Urothelium cell line (cell line): ENCODE measurements around the gene CACNB2.
"Not testable (repeated sequence)": the region's sequence is repeated elsewhere in the genome, so short reads cannot be mapped to it uniquely, and the experiment has no call there.

Source experiments
- DNase-seq: peaks from one replicate; pipeline ENCODE4 v3.0.0; 2011; ENCODE audit warnings: low spot score, mixed read lengths
- FAIRE-seq: peaks from 2 replicates; lab custom pipeline; 2011; peaks lifted over from hg19 to GRCh38; lab: Jason Lieb, UNC

Gene CACNB2

GRCh38 chr10:18437486-18437885, 297.3 kb downstream of the CACNB2 start:
- DNase-seq (peak; percentile 9), FAIRE-seq (no peak)

DNA sequence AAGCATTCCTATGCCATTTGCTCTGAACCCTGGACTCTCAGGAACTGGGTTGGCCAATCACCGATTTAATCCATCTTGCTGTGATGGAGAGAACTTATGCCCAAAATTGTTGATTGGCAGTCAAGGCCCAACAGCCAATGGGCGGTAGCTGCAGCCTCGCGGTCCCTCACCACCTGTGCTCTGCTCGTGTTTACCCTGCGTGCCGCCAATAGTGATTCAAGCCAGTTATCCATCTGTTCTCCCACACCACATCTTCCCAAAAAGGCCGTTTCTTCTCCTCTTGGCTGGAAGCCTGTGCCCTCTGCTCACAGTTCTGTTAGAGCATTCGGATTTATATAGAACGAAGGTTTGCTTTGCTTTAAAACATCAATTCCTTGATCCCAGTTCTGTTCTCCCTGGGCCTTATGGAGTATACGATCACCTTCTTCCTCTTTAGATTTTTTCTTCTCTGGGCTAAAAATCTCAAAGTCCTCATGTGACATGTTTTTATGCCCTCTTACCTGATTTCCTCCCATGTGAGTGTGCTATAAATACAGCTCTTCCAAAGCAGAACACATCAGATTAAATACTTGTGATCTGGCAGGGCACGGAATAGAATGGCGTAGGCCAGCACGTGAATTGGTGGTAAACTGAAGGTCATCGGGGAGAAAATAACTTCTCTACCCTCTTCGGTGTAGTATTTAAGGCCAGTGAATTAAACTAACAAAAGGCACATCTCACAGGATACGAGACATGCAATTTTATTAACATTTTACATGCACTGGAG, 298.3 kb downstream of the CACNB2 start:
- FAIRE-seq, result no peak

GRCh38 chr10:18439601-18440000, 299.4 kb downstream of the CACNB2 start:
- no peak for FAIRE-seq
- no peak for DNase-seq

More for the DNA sequence above, 298.3 kb downstream of the CACNB2 start:
- no peak for DNase-seq

DNA sequence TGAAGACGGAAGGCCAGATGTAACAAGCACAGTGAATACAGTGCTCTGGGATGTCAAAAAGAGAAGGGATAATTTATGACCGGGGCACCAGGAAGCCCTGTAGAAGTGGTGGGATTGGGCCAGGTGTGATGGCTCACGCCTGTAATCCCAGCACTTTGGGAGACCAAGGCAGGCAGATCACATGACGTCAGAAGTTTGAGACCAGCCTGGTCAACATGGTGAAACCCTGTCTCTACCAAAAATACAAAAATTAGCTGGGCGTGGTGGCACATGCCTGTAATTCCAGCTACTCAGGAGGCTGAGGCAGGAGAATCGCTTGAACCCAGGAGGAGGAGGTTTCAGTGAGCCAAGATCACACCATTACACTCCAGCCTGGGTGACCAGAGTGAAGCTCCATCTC, 305.4 kb downstream of the CACNB2 start:
- not testable (repeated sequence) for FAIRE-seq, DNase-seq

DNA sequence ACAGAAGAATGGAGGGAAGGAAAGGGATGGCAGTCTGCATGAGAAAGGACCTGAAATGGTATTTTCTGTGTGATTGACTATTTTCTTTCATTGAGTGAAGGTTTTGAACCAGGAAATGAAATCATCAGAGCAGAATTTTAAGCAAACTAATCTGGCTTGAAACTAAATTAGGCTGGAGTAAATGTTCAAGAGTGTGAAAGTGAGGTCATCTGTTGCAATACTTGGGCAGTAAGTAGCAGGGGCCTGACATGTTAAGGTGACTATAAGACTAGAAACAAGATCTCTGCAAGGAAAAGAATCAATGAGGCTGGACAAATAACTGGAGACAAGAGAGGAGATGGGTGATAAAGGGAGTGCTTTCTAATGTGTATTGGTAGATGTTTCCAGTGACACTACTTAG, 306.0 kb downstream of the CACNB2 start:
- FAIRE-seq (no peak), DNase-seq (no peak)

- DNase-seq (no peak), FAIRE-seq (no peak)
Measured at GRCh38 chr10:18449611-18450026, 309.4 kb downstream of the CACNB2 start.

- FAIRE-seq (no peak), DNase-seq (no peak)
Measured at GRCh38 chr10:18450298-18450697, 310.1 kb downstream of the CACNB2 start.

- DNase-seq (no peak), FAIRE-seq (no peak)
Measured at GRCh38 chr10:18455086-18455884, 315.1 kb downstream of the CACNB2 start.

GRCh38 chr10:18456984-18457383, 316.8 kb downstream of the CACNB2 start:
- FAIRE-seq, result no peak
- DNase-seq, result no peak

GRCh38 chr10:18460032-18460431, 319.8 kb downstream of the CACNB2 start:
- DNase-seq (no peak), FAIRE-seq (no peak)

DNA sequence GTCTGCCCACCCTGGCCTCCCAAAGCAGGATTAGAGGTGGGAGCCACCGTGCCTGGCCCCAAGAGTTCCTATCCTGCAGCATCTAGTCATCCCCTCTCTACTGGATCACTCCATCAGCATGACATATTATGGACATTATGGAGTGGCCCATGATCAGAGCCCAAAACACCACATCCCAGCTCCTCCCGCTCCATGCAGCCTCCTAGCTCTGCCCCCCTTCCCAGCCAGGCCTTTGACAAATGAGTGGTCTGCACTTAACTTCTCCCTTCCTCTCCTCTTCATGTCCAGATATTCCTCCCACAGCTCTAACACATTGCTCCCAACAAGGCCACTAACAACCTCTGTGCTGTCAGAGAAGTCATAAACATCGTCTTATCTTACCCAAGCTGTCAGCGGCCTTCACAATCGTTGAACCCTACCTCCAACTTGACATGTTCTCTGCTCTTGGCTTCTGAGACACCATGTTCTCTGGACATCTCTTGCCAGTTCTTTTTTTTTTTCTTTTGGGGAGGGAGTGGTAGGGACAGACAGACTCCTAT, 323.5 kb downstream of the CACNB2 start:
- DNase-seq, result no peak
- no peak for FAIRE-seq

DNA sequence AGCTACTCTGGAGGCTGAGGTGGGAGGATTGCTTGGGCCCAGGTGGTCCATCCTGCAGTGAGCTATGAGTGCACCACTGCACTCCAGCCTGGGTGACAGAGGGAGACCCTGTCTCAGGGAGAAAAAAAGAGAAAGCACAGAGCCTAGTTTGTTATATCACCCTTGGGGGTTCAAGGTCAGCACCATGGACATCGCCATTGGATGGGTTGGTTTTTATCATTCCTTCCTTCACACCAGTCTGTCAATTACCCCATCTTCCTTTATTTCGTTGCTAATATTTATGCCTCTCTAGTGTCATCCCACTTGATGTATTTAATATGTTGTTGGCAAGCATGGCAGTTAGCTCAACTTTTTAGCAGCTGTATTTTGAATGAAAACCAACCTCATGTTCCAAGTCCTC, 328.9 kb downstream of the CACNB2 start:
- FAIRE-seq, result no peak
- no peak for DNase-seq

DNA sequence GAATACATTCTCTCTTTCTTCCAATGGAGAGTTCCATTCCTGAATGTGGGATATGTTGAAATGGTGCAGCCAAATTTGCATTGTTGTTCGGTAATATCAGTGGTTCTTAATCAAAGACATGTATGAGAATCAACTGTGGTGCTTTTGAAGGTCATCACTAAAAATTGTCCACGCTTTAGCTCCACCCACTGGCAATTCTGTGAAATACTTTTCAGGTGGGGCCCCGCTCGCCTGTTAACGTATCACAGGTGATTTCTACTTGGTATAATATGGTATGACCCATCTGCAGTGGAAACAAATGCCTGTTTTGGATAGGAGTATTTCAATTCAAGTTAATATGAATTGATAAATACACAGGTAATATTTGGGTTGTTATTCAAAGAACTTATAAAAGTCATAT, 332.8 kb downstream of the CACNB2 start:
- FAIRE-seq, result no peak

DNA sequence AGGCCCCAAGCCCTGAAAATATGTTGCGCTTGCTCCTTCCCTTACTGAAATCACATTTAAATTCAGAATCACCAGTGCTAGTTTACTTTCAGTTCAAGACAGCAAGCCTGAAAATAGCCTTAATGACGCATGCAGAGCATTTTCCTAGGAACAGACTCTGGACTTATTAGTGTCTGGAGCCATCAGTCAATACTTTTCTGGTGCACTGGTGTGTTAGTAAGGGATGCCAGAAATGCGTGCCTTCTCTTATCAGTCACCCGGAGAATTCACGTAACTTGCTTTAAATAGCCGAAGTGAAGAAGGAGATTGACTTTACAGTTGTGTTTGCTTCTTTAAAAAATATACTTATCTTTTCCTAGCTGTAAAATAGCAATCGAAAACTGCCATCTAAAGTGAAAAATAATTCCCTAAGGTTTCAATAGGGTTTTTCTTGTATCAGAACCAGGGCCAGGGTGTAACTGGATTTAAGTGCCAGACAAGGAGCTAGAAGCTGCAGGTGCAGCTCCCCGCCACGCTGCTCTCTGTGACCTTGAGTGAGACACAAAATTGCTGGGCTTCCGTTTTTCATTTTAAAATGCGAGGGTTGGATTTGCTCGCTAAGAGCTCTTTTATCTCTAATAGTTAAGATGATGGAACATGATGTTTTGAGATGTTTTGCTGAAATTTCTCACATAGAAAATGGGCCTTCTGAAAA, 333.3 kb downstream of the CACNB2 start:
- FAIRE-seq (no peak), DNase-seq (no peak)

More for the DNA sequence above, 332.8 kb downstream of the CACNB2 start:
- no peak for DNase-seq

DNA sequence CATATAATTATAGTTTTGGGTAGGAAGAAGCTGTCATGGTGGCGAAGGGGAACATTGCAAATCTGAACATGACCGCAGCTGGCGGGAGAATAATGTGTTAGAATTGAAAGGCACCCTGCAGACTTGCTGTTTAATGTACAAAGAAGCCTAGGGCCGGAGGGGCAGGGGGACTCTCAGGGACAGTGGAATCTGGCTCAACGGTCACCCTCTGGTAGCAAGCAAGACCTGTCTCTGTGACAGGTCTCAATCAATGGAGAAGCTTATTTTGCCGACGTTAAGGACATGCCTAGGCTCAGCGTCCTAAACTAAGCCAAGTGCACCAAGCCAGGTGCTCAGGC, 333.9 kb downstream of the CACNB2 start:
- DNase-seq (no peak), FAIRE-seq (no peak)

- DNase-seq (no peak), FAIRE-seq (no peak)
Measured at GRCh38 chr10:18476076-18476647, 335.9 kb downstream of the CACNB2 start.

- FAIRE-seq (no peak), DNase-seq (no peak)
Measured at GRCh38 chr10:18478354-18478753, 338.1 kb downstream of the CACNB2 start.

DNA sequence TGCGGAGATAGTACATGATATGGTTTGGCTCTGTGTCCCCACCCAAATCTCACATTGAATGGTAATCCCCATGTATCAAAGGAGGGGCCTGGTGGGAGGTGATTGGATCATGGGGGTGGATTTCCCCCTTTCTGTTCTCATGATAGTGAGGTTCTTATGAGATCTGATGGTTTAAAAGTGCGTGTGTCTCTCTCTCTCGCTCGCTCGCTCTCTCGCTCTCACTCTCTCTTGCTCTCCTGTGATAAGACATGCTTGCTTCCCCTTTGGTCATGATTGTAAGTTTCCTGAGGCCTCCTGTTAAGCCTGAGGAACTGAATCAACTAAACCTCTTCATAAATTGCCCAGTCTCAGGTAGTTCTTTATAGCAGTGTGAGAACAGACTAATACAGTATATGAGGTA, 339.3 kb downstream of the CACNB2 start:
- no peak for DNase-seq
- no peak for FAIRE-seq

GRCh38 chr10:18483516-18484186, 343.4 kb downstream of the CACNB2 start:
- FAIRE-seq (no peak), DNase-seq (no peak)

DNA sequence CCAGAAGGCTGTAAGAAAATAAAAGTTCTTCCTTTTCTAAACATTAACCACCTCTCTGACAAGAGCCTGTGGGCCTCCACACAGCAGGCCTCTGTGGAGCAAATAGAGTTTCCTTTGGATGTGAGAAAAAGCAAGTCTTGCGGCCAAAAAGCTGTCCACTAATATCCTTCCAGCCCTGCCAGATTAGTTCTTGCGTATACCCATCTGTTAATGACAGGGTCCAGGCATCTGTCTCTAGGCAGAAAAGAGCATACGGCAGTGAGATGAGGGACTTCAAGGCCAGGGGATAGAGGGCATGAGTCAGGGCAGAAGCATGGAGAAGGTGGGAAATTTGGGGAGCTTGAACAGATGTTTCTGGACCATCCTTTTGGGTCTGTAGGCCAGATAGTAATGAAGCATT, 346.2 kb downstream of the CACNB2 start:
- no peak for FAIRE-seq

More for the DNA sequence above, 346.2 kb downstream of the CACNB2 start:
- DNase-seq, result no peak
